Measurements from ENCODE around the gene DIRAS2.
"Not testable (repeated sequence)": the region's sequence is repeated elsewhere in the genome, so short reads cannot be mapped to it uniquely, and the experiment has no call there.

Gene DIRAS2, protein sequence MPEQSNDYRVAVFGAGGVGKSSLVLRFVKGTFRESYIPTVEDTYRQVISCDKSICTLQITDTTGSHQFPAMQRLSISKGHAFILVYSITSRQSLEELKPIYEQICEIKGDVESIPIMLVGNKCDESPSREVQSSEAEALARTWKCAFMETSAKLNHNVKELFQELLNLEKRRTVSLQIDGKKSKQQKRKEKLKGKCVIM

DNA sequence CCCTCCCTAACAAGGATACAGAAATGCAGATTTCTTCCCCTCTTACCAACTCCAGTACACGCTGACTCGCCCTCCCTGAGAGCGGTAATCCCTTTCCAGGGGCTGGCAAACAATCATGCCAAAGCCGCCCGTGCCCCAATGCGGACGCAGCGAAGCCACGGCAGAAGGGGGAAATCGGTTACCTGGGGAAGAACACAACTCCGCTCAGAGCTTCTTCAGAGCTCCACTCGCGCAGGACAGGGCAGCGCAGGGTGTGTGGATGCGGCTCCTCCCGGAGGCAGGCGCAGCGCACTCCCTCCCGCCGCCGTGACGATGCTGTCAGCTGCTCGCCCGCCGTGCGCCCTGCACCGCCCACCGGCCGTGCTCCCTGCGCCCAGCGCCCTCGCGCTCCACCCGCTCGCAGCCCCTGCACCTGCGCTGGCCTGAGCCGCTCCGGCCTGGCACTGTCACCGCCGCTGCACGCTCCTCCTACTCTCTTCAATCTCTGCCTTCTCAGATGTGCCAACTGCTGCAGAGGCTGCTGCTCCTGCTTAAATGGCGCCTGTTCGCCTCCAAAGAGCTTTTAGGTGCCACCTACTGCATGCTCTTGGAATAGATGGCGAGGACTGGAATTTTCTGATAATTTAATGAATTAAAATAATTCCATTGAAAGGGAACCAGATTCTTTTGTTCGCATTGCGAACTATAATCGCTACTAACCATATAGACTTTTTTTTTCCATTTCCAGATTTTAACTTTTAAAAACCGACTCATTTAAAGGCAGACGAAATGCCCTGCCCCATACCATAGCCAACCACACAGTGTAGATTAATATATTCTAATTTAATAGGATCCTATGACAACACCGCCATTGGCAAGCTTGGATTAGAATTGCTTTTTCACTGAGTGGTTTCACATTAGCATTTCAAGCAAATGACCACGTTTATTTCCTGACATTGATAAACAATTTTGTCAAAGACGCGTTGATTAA is at the start of gene DIRAS2:
TSS of gene DIRAS2 (minus strand) at position 255 of the 970 bp plus-strand sequence. CDS start 28,997 bp downstream, outside the sequence.
- DNase-seq (ENCODE audit: low spot score), result no peak

DNA sequence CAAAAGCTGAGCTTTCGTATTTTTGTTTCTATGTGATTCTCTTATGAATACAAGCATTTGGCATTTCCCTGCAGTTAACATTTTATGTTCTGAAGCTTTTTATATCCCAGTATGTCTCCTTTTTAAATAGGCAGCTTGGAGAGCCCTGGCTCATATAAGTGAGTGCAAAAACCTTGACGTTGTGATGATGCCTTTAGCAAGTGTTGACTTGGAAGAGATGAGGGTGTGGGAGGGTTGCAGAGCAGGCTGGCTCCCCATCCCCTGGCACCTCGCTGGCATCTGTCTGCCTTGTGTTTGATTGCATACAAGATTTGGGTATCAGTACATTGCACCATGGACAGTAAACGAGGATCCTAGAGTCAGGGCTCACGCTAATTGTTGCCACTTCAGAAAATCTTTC is 42.1 kb upstream of the DIRAS2 start:
- DNase-seq (ENCODE audit: low spot score), result no peak

GRCh38 chr9:90684106-90684505 is 41.5 kb upstream of the DIRAS2 start:
- no peak for DNase-seq (ENCODE audit: low spot score)

DNA sequence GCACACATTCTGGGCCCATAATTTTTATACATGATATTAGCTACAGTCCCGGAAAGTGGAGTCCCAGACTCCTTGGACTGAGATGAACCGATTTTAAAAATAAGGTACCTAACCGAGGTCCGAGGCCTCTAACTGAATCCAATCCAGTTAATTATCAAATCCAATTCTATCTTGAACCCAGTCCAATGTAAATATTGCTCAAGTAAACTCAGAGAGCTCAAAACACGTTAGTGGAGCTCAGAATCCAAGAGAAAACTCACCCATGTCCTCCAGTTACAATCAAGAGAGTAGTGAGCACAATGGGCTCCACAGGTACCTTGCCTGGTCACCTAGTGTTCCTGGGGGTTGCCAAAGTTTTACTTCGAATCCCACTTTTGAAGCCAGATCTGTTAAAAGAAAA is 37.9 kb upstream of the DIRAS2 start:
- no peak for DNase-seq (ENCODE audit: low spot score)

GRCh38 chr9:90665072-90665471 is 22.4 kb upstream of the DIRAS2 start:
- DNase-seq (ENCODE audit: low spot score), result no peak

DNA sequence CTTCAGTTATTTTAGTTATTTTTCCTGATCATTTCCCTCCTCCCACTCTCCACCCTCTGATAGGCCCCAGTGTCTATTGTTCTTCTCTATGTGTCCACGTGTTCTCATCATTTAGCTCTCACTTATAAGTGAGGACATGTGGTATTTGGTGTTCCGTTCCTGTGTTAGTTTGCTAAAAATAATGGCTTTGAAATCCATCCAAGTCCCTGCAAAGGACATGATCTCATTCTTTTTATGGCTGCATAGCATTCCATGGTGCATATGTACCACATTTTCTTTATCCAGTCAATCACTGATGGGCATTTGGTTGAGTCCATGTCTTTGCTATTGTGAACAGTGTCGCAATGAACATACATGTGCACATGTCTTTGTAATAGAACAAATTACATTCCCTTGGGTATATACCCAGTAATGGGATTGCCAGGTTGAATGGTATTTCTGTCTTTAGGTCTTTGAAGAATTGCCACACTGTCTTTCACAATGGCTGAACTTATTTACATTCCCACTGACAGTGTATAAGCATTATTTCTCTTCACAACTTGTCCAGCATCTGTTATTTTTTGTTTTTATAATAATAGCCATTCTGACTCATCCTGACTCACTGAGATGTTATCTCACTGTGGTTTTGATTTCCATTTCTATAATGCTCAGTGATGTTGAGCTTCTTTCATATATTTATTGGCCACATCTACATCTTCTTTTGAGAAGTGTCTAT is 17.2 kb upstream of the DIRAS2 start:
- no peak for DNase-seq (ENCODE audit: low spot score)

- DNase-seq (ENCODE audit: low spot score), result no peak
Measured at GRCh38 chr9:90658783-90659182, 16.2 kb upstream of the DIRAS2 start.

DNA sequence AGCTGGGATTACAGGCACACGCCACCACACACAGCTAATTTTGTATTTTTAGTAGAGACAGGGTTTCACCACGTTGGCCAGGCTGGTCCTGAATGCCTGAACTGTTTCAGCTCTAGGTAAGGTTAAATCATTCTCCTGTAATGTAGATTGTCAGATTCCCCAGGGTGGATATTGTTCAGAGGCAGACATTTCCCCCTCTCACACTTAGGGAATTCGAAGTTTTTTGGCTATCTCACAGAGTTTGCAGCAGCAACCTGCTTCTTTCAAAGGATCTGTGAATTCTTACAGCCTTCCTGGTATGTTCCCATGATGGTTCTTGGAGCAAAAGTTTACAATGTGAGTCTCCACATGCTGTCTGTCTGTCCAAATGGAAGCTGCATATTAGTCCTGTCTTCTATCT is 15.6 kb upstream of the DIRAS2 start:
- no peak for DNase-seq (ENCODE audit: low spot score)

GRCh38 chr9:90656876-90657275 is 14.3 kb upstream of the DIRAS2 start:
- not testable (repeated sequence) for DNase-seq (ENCODE audit: low spot score)

GRCh38 chr9:90651246-90651645 is 8.6 kb upstream of the DIRAS2 start:
- no peak for DNase-seq (ENCODE audit: low spot score)

- no peak for DNase-seq (ENCODE audit: low spot score)
Measured at GRCh38 chr9:90647843-90648242, 5.2 kb upstream of the DIRAS2 start.

- no peak for DNase-seq (ENCODE audit: low spot score)
Measured at GRCh38 chr9:90645721-90646120, 3.1 kb upstream of the DIRAS2 start.

GRCh38 chr9:90641884-90642487 is 638 bp downstream of the DIRAS2 start:
- no peak for DNase-seq (ENCODE audit: low spot score)

DNA sequence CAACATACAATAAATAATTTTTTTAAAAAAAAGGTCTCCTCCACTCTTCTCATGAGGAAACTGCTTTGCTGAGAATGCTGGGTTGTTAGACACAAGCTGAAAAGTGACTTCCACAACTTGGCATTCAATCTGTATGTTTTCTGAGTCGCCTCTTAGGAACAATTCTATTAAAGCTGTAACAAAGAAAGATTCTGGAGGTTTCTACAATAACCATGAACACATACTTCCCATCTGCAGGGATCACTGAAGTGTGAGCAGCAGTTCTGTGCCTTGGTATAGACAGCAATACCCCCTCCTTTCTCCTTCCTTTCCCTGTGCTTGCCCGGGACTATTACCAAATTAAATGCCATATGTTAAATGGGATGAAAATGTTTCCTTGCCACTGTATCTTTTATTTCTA is 1.5 kb downstream of the DIRAS2 start:
- DNase-seq (ENCODE audit: low spot score), result no peak

GRCh38 chr9:90640361-90640760 is 2.3 kb downstream of the DIRAS2 start:
- no peak for DNase-seq (ENCODE audit: low spot score)

- DNase-seq (ENCODE audit: low spot score), result no peak
Measured at GRCh38 chr9:90637626-90638025, 5.0 kb downstream of the DIRAS2 start.

DNA sequence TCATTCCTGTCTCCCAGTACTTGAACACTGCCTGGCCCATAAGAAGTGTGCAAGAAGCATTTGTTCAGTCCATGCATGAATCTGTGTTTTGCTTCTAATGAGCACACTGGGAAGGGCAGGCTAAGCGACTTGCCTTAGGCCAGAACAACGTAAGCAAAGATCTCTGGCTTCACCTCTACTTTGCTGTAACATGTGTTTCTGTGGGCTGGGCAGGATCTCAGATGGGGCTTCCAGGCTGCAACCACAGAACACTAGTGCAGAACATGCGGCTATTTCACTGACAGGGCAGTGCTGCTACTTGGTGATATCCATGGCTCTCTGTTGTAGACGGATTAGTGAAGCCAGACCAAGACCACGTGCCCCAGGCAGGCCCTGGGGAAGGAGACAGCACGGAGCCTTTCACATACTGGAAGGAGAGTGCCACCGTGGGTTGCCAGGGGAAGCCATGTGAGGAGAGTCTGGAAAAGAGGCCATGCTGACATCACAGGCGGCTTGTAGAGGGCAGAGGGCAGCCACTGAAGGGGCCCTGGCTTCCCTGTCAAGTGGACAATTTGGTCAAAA is 9.9 kb downstream of the DIRAS2 start:
- no peak for DNase-seq (ENCODE audit: low spot score)

DNA sequence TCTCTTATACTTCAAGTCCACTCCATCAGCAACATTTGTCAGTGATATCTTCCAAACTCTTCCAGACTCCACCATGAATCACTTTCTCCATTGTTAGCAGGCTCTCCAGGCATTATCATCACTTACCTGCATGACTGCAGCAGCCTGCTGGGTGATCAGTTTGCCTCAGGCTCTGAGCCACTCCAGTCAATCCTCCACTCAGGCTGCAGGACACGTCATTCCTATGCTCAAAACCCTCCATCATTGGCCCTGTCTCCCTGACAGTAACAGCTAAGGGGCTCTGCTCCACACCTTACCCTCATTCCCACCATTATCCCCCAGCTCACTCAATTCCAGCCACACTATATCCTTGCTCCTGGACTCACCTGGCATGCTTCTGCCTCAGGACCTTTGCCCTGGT is 10.7 kb downstream of the DIRAS2 start:
- no peak for DNase-seq (ENCODE audit: low spot score)

GRCh38 chr9:90629991-90630390 is 12.6 kb downstream of the DIRAS2 start:
- DNase-seq (ENCODE audit: low spot score), result no peak

- no peak for DNase-seq (ENCODE audit: low spot score)
Measured at GRCh38 chr9:90629354-90629753, 13.3 kb downstream of the DIRAS2 start.

DNA sequence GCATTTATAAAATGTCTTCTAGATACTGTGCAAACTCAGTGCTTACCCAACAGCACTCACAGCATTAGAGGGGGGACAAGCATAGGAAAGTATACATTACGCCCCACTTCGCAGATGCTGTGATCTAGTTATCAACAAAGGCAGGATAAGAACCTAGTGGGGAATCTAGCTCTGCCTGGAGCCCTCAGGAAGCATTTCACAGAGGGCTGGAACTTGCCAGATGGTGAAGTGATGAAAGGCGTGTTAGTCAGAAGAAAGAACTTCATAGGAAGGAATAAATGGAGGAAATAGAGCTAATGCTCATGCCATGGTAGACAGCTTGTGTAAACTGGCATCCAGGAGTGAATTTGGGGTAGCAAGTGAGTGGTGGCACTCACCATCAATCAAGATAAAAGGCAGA is 25.8 kb downstream of the DIRAS2 start:
- no peak for DNase-seq (ENCODE audit: low spot score)

DNA sequence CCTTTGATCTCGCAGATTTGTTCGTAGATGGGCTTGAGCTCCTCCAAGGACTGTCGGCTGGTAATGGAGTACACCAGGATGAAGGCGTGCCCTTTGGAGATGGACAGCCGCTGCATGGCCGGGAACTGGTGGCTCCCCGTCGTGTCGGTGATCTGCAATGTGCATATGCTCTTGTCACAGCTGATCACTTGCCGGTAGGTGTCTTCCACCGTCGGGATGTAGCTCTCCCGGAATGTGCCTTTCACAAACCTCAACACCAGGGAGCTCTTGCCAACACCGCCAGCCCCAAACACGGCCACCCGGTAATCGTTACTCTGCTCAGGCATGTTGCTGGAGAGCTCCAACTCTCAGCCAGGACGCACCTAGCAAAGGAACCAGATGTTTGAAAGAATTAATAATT is 29.1 kb downstream of the DIRAS2 start:
- DNase-seq (ENCODE audit: low spot score), result no peak

Measured in CD4-positive, alpha-beta T cell treated with Interleukin-6 at 100 ng/mL for 8 hours (primary cell).